ENCODE measurements around the gene PUDP.

Gene PUDP

DNA sequence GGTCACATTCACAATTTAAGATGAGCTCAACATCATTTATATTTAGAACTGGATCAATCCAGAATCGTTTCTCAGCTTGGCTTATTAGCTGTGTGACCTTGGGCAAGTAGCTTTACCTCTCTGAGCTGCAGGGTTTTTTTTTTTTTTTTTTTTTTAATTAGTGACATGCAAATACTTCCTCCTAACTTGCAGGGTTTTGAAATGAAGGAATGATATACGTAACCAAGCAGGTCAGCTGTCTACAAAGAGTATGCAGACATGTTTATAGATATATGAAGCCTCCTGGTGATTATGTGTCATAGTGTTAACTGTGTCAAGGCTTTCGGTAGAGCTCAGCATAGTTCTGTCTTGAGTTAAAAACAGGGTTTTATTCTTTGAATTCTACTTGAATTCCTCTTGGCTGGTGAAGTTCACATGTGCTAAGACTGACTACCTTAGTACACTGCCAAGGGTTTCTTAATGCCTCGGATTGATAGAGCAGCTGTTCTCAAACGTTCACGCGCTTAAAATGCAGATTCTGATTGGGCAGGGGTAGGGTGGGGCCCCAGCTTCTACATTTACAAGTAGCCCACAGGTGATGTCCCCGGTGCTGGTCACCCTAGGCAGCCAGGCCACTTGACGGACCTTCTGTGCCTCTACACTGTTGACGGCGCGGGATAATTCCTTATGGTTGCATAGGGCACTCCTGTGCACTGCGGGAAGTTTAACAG lies 1.1 kb downstream of the PUDP start:
- DNase-seq (ENCODE audit: low read depth in 2 of 2), result no peak

DNA sequence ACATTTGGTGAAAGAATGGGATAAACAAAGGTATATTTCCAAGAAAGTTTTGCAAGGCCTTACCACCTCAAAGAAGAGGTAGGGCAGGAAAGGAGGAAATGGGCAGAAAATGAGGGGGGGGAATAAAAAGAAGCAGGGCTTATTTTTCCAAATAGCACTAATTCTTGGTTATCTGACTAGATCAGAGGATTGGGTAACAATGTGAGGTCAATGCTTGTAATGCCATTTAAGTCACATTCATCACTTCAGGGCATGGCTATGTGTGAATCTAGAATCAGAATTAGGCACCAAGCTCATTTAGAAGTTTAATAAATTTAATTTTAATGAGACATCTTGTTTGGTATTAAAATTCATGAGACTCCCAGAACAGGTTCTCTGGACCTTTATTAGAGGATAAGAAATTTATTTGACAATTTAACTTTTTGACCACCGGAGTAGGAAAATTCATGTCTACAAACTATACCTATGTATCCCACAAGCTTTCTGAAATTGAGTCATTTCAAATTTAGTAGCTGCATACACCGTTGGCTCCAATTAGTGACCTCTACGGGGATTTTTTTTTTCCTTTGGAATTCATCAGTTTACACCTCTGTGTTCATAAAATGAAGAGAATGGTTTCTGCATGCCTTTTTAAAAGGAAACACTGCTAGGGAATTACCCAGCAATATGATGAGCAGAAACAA lies 1.8 kb downstream of the PUDP start:
- DNase-seq (ENCODE audit: low read depth in 2 of 2), result no peak

DNA sequence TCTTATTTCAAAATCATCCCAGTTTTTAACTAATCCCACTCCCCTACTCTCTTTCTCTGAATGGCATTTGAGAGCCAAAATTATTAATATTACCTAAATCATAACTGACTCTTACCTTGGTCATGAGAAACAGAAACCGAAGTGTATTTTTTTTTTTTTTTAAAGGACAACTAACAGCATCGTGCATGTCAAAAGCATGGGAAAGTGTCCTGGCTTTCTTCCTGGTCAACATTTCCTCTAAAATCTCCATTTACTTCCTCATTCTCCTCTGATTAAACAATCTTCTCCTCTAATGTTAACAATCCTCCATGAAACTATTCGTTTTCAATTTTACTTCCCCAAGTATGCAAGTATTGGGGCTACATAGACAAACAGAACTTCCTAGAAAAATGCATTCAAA lies 2.5 kb downstream of the PUDP start:
- no peak for DNase-seq (ENCODE audit: low read depth in 2 of 2)

DNA sequence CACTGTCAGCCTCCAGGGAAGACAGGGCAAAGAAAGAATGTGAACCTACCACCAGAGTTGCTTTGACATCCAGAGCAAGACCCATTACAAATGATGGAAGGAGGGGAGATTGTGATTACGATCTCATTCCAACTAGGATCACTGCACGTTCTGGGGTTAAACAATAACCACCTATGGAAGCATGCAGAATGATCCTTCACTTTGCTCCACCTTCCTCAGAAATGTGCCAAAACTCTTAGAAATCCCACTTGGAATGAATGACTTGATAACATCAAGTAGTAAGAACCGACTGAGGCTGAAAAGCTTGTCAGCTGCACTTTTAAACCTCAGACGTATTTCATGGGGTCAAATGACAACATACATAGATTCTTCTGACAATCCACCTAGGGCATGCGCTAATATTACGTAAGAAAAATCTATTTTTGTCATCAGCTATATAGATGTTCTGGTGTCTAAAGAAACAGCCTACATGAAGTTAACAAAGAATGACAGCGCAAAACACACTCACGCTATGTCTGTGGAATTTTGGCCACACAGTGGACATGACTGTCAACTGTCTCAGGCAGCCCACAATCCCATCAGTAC lies 3.9 kb downstream of the PUDP start:
- DNase-seq (ENCODE audit: low read depth in 2 of 2), result no peak

DNA sequence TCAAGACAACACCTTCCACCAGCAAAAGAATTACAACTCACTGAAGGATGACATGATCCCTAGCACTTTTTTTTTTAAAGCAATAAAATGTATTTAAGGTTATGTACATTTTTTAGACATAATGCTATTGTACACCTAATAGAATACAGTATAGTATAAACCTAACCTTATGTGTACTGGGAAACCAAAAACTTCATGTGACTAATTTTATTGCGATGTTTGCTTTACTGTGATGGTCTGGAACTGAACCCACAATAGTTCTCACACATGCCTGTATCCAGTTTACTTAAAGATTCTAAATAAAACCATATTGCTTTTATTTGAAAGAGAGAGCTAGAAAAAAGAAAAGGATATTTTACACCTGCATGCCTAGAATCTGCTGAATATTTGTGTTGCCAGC lies 4.9 kb downstream of the PUDP start:
- DNase-seq (ENCODE audit: low read depth in 2 of 2), result no peak

DNA sequence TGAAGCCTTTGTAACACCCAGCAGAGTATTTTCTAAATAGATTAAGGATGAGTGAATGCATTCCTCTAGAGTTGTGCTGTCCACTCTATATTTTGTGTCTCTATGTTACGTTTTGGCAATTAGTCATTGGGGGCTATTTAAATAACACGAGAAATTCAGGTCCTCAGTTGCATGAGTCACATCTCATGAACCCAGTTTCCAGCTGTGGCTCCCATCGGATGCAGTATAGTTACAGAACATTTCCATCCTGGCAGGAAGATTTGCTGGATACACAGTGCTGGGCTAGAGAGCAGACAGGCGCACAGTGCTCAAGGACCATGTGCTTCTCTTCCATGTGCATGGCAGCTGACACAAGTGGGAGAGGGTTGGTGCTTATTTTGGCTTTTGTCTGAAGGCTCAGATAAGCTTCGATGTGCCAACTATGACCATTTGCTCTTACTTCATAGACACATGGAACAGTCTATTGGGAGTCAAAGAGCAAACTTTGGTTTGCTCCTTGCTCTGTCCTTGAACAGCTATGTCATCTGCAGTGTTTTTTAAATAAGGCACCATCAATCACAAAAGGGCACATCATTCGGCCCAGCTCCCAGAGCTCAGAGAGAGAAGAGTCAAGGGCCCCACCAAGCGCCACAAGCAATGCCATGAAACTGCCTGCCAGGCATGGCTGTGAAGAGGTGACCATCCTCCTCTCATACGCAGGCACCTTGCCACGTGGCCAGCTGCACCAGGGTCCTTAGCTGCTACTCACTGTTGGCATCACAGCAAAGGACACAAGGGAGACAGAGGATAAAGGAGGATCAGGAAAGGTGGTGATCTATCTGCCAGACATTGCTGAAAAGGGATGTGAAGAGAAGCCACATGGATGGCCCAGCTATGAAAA lies 8.5 kb downstream of the PUDP start:
- no peak for DNase-seq (ENCODE audit: low read depth in 2 of 2)

DNA sequence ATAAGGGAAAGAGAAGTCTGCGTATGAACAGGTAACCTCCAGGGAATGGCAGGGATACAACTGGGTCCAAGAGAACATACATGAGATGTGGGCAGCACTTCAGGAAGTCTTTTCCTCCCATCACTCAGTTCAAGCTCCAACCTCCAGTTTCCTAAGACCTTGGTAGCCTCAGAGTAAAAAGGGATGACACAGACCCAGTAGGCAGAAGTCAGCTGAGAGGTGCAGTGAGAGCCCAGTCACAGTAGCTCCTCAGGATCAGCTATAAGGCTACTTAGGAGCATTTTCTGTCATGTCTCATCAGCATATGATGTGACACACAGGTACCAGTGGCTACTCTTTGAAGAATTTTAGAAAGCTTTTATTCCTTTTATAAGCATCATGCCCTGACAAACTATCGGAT lies 13.0 kb downstream of the PUDP start:
- DNase-seq (ENCODE audit: low read depth in 2 of 2), result no peak

DNA sequence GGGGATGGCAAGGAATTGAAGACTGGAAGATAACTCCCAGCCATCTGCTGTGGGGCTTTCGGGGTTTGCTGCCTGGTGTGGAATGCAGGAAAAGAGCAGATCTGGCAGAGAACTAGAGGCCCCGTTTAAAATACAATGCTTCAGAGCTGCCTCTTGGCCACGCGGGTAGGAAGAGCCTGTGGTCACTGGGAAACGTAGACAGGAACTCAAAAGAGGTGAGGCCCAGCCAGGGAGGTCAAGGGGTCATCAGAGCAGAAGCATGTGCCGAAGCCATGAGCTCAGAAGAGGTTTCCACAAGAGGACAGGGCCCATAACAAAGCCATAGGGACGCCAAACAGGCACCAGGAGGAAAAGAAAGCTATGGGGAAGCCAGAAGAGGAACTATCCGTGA lies 14.9 kb downstream of the PUDP start:
- no peak for DNase-seq (ENCODE audit: low read depth in 2 of 2)

DNA sequence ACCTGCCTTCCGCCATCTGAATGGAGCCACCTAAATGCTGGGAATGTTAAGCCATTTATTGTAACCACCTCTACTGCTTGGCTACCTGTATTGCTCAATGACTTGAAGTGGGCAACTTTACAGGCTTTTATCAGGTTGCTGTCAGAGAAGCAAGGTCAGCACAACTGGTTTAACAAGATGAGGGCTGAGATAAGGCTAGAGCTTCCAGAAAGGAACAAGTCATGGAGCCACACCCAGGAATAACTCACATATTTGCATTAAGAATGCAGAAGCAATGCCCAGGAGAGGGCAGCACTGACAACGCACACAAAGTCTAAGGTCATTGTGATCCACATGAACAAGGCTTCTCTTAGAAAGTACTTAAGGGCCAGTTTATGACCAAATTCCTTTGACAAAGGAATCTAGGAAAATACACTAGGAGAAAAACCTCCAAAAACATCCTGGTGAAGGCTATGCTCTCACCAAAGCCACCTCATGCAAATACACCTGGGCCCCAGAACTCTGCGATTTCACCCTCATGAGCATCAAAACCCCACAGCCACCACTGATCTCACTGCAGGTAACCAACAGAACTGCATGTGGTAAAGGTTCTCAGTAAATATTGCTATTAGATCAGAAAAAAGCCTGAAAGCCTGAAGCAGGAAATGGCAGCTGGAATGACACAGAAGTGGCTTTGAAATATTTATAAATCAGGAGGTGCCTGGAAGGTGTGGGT lies 15.5 kb downstream of the PUDP start:
- DNase-seq (ENCODE audit: low read depth in 2 of 2), result no peak

DNA sequence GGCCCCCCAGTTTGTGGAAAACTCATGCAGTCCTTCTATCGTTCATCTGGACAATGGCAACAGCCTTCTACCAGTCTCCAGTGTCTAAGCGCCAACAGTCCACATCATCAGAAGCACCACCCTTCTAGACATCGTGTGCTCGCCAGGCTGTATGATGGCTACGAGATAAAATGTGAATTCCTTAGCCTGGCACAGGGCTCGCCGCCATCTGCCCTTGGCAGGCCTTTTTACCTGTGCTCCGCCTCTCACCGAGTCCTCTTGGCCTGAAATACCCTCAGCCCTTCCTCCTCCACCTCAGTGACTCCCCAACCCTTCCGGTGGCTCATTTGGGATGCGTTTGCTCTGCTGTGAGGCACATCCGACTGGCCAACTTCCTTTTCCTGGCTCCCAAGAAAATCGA lies 16.3 kb downstream of the PUDP start:
- DNase-seq (ENCODE audit: low read depth in 2 of 2), result no peak

DNA sequence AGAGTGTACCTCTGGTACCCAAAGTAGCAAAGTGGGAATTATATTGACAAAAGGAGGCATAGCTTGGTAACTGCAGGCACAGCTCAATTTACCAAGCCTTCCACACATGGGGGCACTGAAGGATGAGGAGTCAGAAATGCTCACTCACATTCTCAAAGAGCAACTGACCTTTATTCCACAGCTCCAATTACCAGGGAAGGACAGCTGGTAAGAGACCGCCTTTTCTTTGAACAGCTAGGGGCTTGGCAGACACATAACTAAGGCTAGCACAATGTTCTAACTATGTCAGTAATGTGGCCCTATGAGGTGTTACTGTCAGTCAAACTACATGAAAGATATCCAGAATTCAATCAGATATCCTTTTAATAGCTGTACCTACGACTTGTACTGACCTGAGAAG lies 20.9 kb downstream of the PUDP start:
- no peak for DNase-seq (ENCODE audit: low read depth in 2 of 2)

DNA sequence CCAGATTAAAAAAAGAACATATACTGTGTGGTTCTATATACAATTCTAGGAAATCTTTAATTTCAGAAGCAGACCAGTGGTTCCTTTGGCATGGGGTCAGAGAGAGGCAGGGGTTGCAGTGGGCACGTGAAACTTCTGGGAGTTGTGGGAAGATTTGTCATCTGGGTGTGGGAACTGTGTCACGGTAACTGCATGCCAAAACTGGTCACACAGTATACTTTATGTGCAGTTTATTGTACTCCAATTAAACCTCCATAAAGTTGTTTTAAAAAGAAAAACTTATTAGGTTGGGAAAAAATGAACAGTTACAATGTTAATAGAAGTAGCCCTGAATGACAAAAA lies 27.1 kb downstream of the PUDP start:
- no peak for DNase-seq (ENCODE audit: low read depth in 2 of 2)

DNA sequence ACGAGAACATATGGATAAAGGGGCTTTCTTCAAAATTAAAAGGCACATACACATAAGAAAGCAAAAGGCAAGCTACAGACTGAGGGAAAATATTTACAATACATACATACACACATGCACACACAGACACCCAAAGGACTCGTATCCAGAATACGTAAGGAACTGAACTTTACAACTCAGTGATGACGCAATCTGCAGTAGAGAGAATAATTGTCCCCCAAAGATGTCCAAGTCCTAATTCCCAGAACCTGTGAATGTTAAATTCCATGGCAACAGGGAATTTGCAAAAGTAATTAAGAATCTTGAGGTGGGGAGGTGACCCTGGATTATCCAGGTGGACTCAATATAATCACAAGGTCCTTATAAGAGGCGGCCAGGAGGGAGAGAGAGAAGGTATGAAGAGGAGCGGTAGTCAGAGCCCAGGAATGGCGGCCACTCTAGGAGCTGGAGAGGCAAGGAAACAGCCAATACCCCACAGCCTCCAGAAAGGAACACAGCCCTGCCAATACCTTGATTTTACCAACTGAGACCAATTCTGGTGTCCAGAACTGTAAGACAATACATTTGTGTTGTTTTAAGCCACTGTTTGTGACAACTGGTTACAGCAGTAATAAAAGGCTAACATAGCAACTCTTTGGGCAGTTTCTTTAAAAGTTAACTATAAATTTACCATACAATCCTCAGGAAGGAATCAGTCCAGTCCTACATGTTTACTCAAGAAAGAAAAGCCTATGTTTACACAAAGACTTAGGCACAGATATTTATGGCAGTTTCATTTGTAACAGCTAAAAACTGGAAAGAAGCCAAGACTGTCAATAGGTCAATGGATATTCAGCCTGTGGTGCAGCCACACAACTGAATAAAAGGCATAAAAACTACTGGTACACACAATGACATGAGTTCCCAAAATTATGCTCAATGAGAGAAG lies 27.7 kb downstream of the PUDP start:
- DNase-seq (ENCODE audit: low read depth in 2 of 2), result no peak

DNA sequence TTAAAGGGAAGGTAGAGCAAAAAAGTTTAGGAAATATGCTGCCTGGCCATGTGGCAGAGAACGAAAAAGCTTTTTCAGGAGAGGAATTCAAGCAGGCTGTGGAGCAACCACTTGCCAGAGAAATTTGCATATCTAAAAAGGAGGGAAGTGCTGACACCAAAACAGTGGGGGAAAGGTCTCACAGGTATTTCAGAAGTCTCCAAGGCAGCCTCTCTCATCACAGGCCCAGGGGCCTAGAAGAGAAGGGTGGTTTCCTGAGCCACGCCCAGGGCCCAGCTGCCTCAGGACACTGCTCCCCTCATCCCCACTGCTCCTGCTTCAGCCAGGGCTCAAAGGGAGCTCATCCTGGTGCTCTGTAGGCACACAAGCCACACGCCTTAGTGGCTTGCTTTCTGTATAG lies 30.4 kb downstream of the PUDP start:
- DNase-seq (ENCODE audit: low read depth in 2 of 2), result no peak

DNA sequence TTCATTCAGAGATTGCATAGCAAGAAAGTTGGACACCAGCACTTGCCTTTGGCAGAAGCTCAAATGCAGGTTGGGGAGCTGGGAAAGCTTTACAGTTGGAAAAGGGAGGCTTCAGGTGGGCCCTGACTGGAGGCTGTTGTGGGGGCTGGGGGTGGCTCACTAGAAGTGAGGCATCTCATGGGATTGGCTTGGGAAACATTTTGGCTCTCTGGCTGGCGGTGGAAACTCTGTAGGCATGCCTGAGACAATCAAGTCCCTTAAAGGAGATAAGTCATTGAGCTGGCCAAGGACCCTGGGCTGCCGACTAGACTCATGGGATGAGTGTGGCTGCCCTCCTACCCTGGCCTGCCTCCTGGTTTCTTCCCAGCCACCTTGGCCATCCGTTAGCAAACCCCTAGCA lies 31.9 kb downstream of the PUDP start:
- no peak for DNase-seq (ENCODE audit: low read depth in 2 of 2)

DNA sequence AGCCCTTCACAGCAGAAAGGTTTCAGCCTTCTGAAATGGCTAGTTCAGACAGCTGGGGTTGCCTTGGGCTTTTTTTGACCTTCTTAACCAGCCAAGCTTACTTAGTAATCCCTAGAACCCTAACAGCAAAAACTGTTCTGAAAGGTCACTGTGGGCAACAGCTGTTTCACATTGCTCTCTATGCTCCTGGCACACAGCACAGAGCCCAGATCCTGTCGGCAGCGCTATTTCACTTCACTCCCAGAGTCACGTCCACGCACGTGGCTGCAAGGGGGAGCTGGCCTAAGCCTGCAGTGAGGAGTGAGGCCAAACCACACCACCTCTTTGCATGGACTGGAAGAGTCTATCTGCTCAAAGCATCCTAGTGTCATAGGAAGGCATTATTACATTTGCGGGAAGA lies 32.4 kb downstream of the PUDP start:
- DNase-seq (ENCODE audit: low read depth in 2 of 2), result no peak

DNA sequence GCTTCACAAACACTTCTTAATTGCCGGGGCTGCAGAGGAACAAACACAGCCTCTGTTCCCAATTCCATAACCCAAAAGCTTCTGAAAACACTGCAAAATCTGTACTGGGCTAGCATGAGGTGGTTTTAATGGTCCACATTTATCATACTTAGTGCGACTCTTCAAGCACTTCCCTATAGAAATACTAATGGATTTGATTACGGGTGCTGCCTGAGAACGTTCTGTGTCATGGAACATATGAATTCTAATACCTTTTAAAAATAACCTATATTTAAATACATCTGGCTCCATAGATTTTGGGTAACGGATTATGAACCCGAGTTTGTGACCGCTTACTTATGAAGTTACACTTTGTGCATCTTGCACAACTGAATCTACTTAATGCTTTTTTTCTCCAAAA lies 35.9 kb downstream of the PUDP start:
- DNase-seq (ENCODE audit: low read depth in 2 of 2), result no peak

DNA sequence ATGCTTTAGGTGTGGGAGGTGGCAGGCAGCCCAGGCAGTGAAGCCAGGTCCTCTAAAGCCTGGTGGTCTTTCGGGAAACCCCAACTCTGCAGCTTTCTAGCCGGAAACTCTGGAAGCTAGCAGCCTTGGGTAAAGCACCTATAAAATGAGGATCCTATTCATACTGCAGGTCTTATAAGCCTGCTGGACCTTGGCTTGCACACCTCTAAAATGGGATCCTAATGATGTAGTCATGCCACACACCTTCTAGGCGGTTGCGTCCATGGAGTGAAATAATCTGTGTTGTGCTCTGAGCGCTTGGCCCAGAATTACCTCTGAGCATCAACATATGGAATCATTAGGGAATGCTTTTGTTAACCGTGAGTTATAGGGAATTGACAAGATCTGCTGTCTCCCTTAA lies 36.4 kb downstream of the PUDP start:
- DNase-seq (ENCODE audit: low read depth in 2 of 2), result no peak

DNA sequence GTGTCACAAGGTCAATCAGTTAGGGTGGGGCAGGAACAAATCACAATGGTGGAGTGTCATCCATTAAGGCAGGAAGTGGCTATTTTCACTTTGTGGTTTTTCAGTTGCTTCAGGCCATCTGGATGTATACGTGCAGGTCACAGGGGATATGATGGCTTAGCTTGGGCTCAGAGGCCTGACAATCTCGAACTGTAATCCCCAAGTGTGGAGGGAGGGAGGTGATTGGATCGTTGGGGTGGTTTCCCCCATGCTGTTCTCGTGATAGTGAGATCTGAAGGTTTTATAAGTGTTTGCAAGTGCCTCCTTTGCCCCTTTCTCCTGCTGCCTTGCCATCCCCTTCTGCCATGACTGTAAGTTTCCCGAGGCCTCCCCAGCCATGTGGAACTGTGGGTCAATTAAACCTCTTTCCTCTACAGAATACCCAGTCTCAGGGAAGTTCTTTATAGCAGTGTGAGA lies 37.1 kb downstream of the PUDP start:
- no peak for DNase-seq (ENCODE audit: low read depth in 2 of 2)

DNA sequence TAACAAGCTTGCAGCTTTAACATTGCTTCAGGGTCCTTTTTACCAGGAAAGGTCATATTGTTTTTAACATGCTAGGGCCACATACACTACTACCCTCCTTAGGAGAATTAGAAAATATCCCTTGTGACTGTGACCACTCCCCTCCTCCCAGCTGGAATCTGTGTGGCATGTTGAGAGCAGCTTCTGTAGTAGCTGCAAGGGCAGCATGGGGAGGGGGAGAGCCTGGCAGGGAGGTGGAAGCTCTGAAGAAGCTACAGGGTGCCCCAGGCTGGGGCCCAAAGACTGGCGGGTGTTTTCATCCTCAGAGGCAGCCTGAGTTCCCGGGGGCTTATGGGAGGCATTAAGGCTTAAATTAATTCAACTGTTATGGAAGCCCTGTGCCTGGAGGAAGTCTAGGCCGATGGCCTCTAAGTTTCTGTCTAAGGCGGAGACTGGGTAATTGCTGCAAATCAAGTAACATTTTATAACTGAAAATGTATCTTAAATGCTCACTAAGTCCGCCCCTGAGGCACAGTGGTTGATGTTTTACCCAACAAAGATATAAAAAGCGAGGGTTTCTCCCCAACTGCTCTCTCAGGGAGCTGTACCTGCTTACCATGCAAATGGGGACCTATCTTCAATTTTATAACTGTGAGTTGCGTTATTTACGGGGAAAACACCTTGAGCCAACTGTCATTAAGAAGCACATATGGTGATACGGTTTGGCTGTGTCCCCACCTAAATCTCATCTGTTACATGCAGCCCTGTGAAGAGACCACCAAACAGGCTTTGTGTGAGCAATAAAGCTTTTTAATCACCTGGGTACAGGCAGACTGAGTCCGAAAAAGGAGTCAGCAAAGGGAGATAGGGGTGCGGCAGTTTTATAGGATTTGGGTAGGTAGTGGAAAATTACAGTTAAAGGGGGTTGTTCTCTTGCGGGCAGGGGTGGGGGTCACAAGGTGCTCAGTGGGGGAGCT lies 37.8 kb downstream of the PUDP start:
- DNase-seq (ENCODE audit: low read depth in 2 of 2), result no peak
